H1 (cell line): Measurements from ENCODE around the gene FNIP2. TPM values are rescaled to one million over a fixed set of nuclear protein-coding genes. Genes with fewer than 3 reads are reported as not detected.

Experiments
- EZH2 ChIP-seq: fragments of 200-600 bp; sonication (generic); IDR thresholded peaks from 2 replicates; pipeline ENCODE4 v1.7.1; 2012; ENCODE audit warnings: low read depth, mild to moderate bottlenecking, moderate library complexity, low read length, inconsistent platforms; ENCODE audit not compliant: severe bottlenecking
- polyA plus RNA-seq, 7 experiments: library from polyadenylated mRNA; depleted of rRNA in 3 of 7; stranded (reverse) in 5 of 7; unstranded in 2 of 7; fragments of >200 nt in 5 of 7; fragments of 200-250 nt in 2 of 7; gene quantifications; 1 replicate in 5 of 7; 2 replicates in 1 of 7; 4 replicates in 1 of 7; pipeline versions ENCODE4 v1.2.1 to v1.2.3, GENCODE V29; 2011 to 2013; ENCODE audit warnings: missing spikeins in 2 of 7, mixed read lengths in 2 of 7
- total RNA-seq: library from RNA; stranded (reverse); fragmentation: NEBNext Ultra II Directional; extraction: Animal tissue kit (Norgen Biotek cat#: 25700); gene quantifications from 2 replicates; pipeline ENCODE4 v1.2.1, GENCODE V29; 2021

FNIP2 gene
- total and polyA plus RNA-seq, 2 of the 8 experiments (the other 6 are each of a cell fraction or from before 2014, with no cell fraction given), result 4.0 to 13.0 TPM

- TF ChIP-seq EZH2, result no peak
Measured at GRCh38 chr4:158836002-158836369, 67.2 kb downstream of the FNIP2 start (continued).
